H9 (cell line): ENCODE measurements around the gene SCG2. TPM values are rescaled to one million over a fixed set of nuclear protein-coding genes. Genes with fewer than 3 reads are reported as not detected.

Experiments
- DNase-seq: peaks from one replicate; pipeline ENCODE4 v3.0.0-alpha.2; 2017
- H2AFZ ChIP-seq: one replicate; pipeline ENCODE4 v1.6.1; 2013; ENCODE audit warnings: mild to moderate bottlenecking, low read length, control low read depth, moderate library complexity
- H2AK5ac ChIP-seq: 2 replicates; pipeline ENCODE4 v1.6.1; 2013; ENCODE audit warnings: low read length, control low read depth, mixed read lengths; ENCODE audit not compliant: insufficient read length
- H2BK120ac ChIP-seq: one replicate; pipeline ENCODE4 v1.6.1; 2013; ENCODE audit warnings: low read depth, mild to moderate bottlenecking, low read length, control low read depth, inconsistent platforms; ENCODE audit not compliant: poor library complexity, severe bottlenecking
- H2BK12ac ChIP-seq: 2 replicates; pipeline ENCODE4 v1.6.1; 2013; ENCODE audit warnings: low read length, control low read depth, mixed read lengths, low read depth; ENCODE audit not compliant: insufficient read length
- H2BK15ac ChIP-seq: 2 replicates; pipeline ENCODE4 v1.6.1; 2013; ENCODE audit warnings: low read depth, low read length, control low read depth
- H2BK20ac ChIP-seq: one replicate; pipeline ENCODE4 v1.6.1; 2013; ENCODE audit warnings: low read depth, mild to moderate bottlenecking, low read length, control low read depth, inconsistent platforms; ENCODE audit not compliant: poor library complexity, severe bottlenecking
- H2BK5ac ChIP-seq: 2 replicates; pipeline ENCODE4 v1.6.1; 2013; ENCODE audit warnings: low read length, control low read depth, mixed read lengths; ENCODE audit not compliant: insufficient read length
- H3K14ac ChIP-seq: 2 replicates; pipeline ENCODE4 v1.6.1; 2013; ENCODE audit warnings: low read length, control low read depth; ENCODE audit not compliant: insufficient read depth
- H3K18ac ChIP-seq: 2 replicates; pipeline ENCODE4 v1.6.1; 2013; ENCODE audit warnings: low read depth, mild to moderate bottlenecking, mixed read lengths, low read length, control low read depth; ENCODE audit not compliant: insufficient read length
- H3K23ac ChIP-seq: 2 replicates; pipeline ENCODE4 v1.6.1; 2013; ENCODE audit warnings: low read length, control low read depth, mixed read lengths, low read depth; ENCODE audit not compliant: insufficient read length
- H3K23me2 ChIP-seq: 2 replicates; pipeline ENCODE4 v1.6.1; 2013; ENCODE audit warnings: low read depth, mild to moderate bottlenecking, mixed read lengths, low read length, control low read depth; ENCODE audit not compliant: insufficient read length, poor library complexity, severe bottlenecking
- H3K27ac ChIP-seq: 2 replicates; pipeline ENCODE4 v1.5.1; 2013; ENCODE audit warnings: low read length, control low read depth, mixed read lengths, low read depth; ENCODE audit not compliant: insufficient read length
- H3K27me3 ChIP-seq: 2 replicates; pipeline ENCODE4 v1.6.1; 2013; ENCODE audit warnings: low read length, control low read depth, inconsistent platforms; ENCODE audit not compliant: insufficient read depth
- H3K4ac ChIP-seq: 2 replicates; pipeline ENCODE4 v1.6.1; 2013; ENCODE audit warnings: low read depth, mild to moderate bottlenecking, control low read depth, inconsistent platforms, low read length, moderate library complexity
- H3K4me1 ChIP-seq: 2 replicates; pipeline ENCODE4 v1.6.1; 2013; ENCODE audit warnings: low read length, control low read depth, inconsistent platforms; ENCODE audit not compliant: insufficient read depth
- H3K4me2 ChIP-seq: 2 replicates; pipeline ENCODE4 v1.6.1; 2013; ENCODE audit warnings: low read length, control low read depth, mixed read lengths; ENCODE audit not compliant: insufficient read length, insufficient read depth
- H3K56ac ChIP-seq: 2 replicates; pipeline ENCODE4 v1.6.1; 2013; ENCODE audit warnings: low read depth, mild to moderate bottlenecking, mixed read lengths, low read length, control low read depth; ENCODE audit not compliant: insufficient read length
- H3K79me1 ChIP-seq: 2 replicates; pipeline ENCODE4 v1.6.1; 2013; ENCODE audit warnings: low read depth, mild to moderate bottlenecking, moderate library complexity, low read length, control low read depth, inconsistent platforms; ENCODE audit not compliant: insufficient read depth, poor library complexity, severe bottlenecking
- H3K79me2 ChIP-seq: 2 replicates; pipeline ENCODE4 v1.6.1; 2013; ENCODE audit warnings: low read length, control low read depth, inconsistent platforms; ENCODE audit not compliant: insufficient read depth
- H3K9ac ChIP-seq: 2 replicates; pipeline ENCODE4 v1.6.1; 2013; ENCODE audit warnings: low read length, control low read depth, mixed read lengths; ENCODE audit not compliant: insufficient read length; ENCODE audit errors: extremely low read depth
- H3K9me3 ChIP-seq: one replicate; pipeline ENCODE4 v1.6.1; 2013; ENCODE audit warnings: low read depth, low read length, inconsistent platforms; ENCODE audit not compliant: control insufficient read depth
- H3T11ph ChIP-seq: one replicate; pipeline ENCODE4 v1.6.1; 2013; ENCODE audit warnings: mild to moderate bottlenecking, low read length, control low read depth, inconsistent platforms
- H4K20me1 ChIP-seq: one replicate; pipeline ENCODE4 v1.6.1; 2013; ENCODE audit not compliant: control insufficient read depth, insufficient read length, insufficient read depth
- H4K5ac ChIP-seq: 2 replicates; pipeline ENCODE4 v1.6.1; 2013; ENCODE audit warnings: low read depth, mild to moderate bottlenecking, mixed read lengths, low read length, control low read depth; ENCODE audit not compliant: insufficient read length
- H4K8ac ChIP-seq: replicated peaks from 2 replicates; pipeline ENCODE4 v1.6.1; 2013; ENCODE audit warnings: low read length, control low read depth, mixed read lengths, low read depth; ENCODE audit not compliant: insufficient read length
- H4K91ac ChIP-seq: 2 replicates; pipeline ENCODE4 v1.6.1; 2013; ENCODE audit warnings: low read depth, mild to moderate bottlenecking, moderate library complexity, mixed read lengths, low read length, control low read depth; ENCODE audit not compliant: insufficient read length
- H3K27ac Mint-ChIP-seq, 3 experiments: 2 replicates in 2 of 3; 3 replicates in 1 of 3; pipeline ENCODE4 v1.8.0; 2020 to 2021; ENCODE audit warnings: mixed read lengths in 3 of 3, mild to moderate bottlenecking in 1 of 3, moderate library complexity in 1 of 3
- H3K27me3 Mint-ChIP-seq: 2 replicates; pipeline ENCODE4 v1.8.0; 2021; ENCODE audit warnings: low read depth, mild to moderate bottlenecking, moderate library complexity, mixed read lengths
- H3K36me3 Mint-ChIP-seq, 3 experiments: 2 replicates in 2 of 3; 3 replicates in 1 of 3; pipeline ENCODE4 v1.8.0; 2020 to 2021; ENCODE audit warnings: low read depth in 3 of 3, mixed read lengths in 3 of 3; ENCODE audit not compliant: insufficient read depth in 1 of 3
- H3K4me1 Mint-ChIP-seq, 2 experiments: 2 replicates each; pipeline ENCODE4 v1.8.0; 2020; ENCODE audit warnings: mixed read lengths in 2 of 2
- H3K4me3 Mint-ChIP-seq, 2 experiments: 2 replicates in 1 of 2; 3 replicates in 1 of 2; pipeline ENCODE4 v1.8.0; 2020 to 2021; ENCODE audit warnings: mild to moderate bottlenecking in 2 of 2, mixed read lengths in 2 of 2, moderate library complexity in 1 of 2
- H3K9me3 Mint-ChIP-seq, 2 experiments: 2 replicates in 1 of 2; 3 replicates in 1 of 2; pipeline ENCODE4 v1.8.0; 2020; ENCODE audit warnings: mild to moderate bottlenecking in 2 of 2, mixed read lengths in 2 of 2, moderate library complexity in 1 of 2
- WGBS: extraction: QIAGEN DNeasy Blood & Tissue Kit; methylation state at CpG from one replicate; pipeline ENCODE4 v1.1.7; 2013; ENCODE audit warnings: missing lambda C conversion rate, low lambda C conversion rate, mixed read lengths; ENCODE audit not compliant: insufficient read length; ENCODE audit errors: extremely low coverage; 5-methylcytosine and 5-hydroxymethylcytosine counted together
- total RNA-seq: library from RNA; stranded (reverse); gene quantifications from 2 replicates; pipeline ENCODE4 v1.2.1, GENCODE V29; 2021
- TF ChIP-seq, protein P1 (sequence below): fragments of 200-600 bp; sonication (generic); conservative IDR thresholded peaks from 3 replicates; pipeline ENCODE4 v1.8.0; 2021; ENCODE audit warnings: antibody characterized with exemption, mild to moderate bottlenecking

Gene SCG2
- total RNA-seq, 1 experiment from 2014 or later = 4.4 TPM

DNA sequence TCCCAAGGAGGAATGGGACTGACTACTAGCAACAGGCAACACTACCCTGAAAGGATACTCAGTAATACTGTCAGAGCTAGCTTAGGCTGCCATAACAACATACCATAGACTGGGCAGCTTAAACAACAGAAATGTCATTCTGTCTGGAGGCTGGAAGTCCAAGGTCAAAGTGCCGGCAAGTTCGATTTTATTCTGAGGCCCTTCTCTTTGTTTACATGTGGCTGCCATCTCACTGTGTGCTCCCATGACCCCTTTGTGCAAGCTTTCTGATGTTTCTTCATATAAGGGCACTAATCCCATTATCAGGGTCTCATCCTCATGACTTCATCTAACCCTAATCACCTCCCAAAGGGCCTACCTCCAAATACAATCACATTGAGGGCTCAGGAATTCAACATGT lies 30.7 kb upstream of the SCG2 start:
- no peak overlapping the region for H3K27ac Mint-ChIP-seq
- Histone ChIP-seq H2BK120ac (no peak overlapping the region), H2AK5ac (no peak overlapping the region), H3K23ac (no peak overlapping the region), H3T11ph (no peak overlapping the region), H3K27ac (no peak overlapping the region), H3K9me3 (no peaks in the 10 kb centered on the region), H2BK5ac (no peak overlapping the region), H4K91ac (no peak overlapping the region), H4K5ac (no peak overlapping the region), H3K9ac (no peak overlapping the region), H4K8ac (no peak overlapping the region), H2BK15ac (no peak overlapping the region), H3K18ac (no peak overlapping the region), H4K20me1 (no peaks in the 10 kb centered on the region), H2BK20ac (no peak overlapping the region), H2AFZ (no peak overlapping the region), H3K4me2 (no peak overlapping the region), H3K4ac (no peak overlapping the region), H3K79me2 (no peaks in the 10 kb centered on the region), H3K79me1 (peaks cover 4% of the 10 kb centered on the region), H3K14ac (no peak overlapping the region), H2BK12ac (no peak overlapping the region), H3K23me2 (no peaks in the 10 kb centered on the region), H3K56ac (no peak overlapping the region), H3K4me1 (no peaks in the 10 kb centered on the region), H3K27me3 (no peaks in the 10 kb centered on the region)
- TF ChIP-seq, protein P1, sequence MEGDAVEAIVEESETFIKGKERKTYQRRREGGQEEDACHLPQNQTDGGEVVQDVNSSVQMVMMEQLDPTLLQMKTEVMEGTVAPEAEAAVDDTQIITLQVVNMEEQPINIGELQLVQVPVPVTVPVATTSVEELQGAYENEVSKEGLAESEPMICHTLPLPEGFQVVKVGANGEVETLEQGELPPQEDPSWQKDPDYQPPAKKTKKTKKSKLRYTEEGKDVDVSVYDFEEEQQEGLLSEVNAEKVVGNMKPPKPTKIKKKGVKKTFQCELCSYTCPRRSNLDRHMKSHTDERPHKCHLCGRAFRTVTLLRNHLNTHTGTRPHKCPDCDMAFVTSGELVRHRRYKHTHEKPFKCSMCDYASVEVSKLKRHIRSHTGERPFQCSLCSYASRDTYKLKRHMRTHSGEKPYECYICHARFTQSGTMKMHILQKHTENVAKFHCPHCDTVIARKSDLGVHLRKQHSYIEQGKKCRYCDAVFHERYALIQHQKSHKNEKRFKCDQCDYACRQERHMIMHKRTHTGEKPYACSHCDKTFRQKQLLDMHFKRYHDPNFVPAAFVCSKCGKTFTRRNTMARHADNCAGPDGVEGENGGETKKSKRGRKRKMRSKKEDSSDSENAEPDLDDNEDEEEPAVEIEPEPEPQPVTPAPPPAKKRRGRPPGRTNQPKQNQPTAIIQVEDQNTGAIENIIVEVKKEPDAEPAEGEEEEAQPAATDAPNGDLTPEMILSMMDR = no peak
- WGBS = no CpG with 5 or more reads among the region's 2 CpGs
- no peak overlapping the region for H3K4me3 Mint-ChIP-seq
- no peak for DNase-seq
- peaks cover 0 to 7% (median 0%) of the 10 kb centered on the region in 3 experiments; a peak in 3 of 7 replicates for H3K36me3 Mint-ChIP-seq
- H3K9me3 Mint-ChIP-seq = peaks cover 0 to 3% of the 10 kb centered on the region in 2 experiments; a peak in 2 of 5 replicates
- peaks cover 16% of the 10 kb centered on the region for H3K27me3 Mint-ChIP-seq
- H3K4me1 Mint-ChIP-seq = no peaks in the 10 kb centered on the region
